ENCODE data around the gene CDC42. TPM values are rescaled to one million over a fixed set of nuclear protein-coding genes. Genes with fewer than 3 reads are reported as not detected.
"Not testable (repeated sequence)": the region's sequence is repeated elsewhere in the genome, so short reads cannot be mapped to it uniquely, and the experiment has no call there.

Gene CDC42
- 100 to 1,000 TPM; 387 to 542 TPM for total RNA-seq
- polyA plus RNA-seq (ENCODE audit: insufficient read length in 2 of 2) = 100 to 1,000 TPM; 401 to 449 TPM
- long read RNA-seq, donor 1, transcript CDC42-201 (6 exons, 1,452 nt) = major isoform, 52 of 322 reads
- long read RNA-seq, donor 1, partial matches to known transcripts = 172 of 322 reads
- long read RNA-seq, donor 1, other reads (novel, unspliced or antisense) = 98 of 322 reads
- long read RNA-seq, donor 2, transcript CDC42-201 (6 exons, 1,452 nt) = major isoform, 25 of 128 reads
- long read RNA-seq, donor 2, partial matches to known transcripts = 68 of 128 reads
- long read RNA-seq, donor 2, other reads (novel, unspliced or antisense) = 31 of 128 reads
- long read RNA-seq, donor 3, transcript CDC42-201 (6 exons, 1,452 nt) = major isoform, 31 of 133 reads
- long read RNA-seq, donor 3, partial matches to known transcripts = 60 of 133 reads
- long read RNA-seq, donor 3, other reads (novel, unspliced or antisense) = 39 of 133 reads
- long read RNA-seq, donor 4, partial matches to known transcripts = 195 of 308 reads
- long read RNA-seq, donor 4, other reads (novel, unspliced or antisense) = 109 of 308 reads

DNA sequence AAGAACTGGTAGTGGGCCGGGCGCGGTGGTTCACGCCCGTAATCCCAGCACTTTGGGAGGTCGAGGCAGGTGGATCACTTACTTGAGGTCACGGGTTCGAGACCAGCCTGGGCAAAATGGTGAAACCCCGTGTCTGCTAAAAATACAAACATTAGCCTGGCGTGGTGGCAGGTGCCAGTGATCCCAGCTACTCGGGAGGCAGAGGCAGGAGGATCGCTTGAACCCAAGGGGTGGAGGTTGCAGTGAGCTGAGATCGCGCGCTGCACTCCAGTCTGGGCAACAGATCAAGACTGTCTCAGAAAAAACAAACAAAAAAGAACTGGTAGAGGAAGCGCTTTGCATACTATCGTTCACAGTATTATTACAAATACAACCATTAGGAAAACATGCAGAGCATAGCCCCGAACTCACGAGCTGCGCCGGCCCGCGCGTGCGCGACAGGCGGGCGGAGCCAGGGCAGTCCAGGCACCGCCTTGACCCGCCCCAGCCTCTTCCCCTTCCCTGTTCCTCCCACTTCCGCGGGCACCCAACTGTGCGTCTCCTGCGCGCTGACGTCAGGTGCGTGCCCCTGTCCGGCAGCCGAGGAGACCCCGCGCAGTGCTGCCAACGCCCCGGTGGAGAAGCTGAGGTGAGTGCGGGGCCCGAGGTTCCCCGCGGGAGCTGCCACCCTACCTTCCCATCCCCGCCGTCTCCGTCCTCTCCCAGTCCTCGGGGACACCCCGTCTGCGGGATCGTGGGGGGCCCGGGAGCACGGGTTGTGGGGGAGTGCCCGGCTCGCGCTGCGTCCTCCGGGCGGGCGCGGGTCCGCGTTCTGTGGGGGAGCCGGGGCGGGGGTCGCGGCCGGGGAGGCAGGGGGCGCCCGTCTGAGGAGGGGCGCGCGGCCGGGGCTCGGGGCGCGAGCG, at the start of gene CDC42:
TSS of gene CDC42 (plus strand) at position 595 of the 902 bp plus-strand sequence. CDS start 25,770 bp downstream, outside the sequence.
- Histone ChIP-seq H3K9me3 (ENCODE audit: control insufficient read depth, insufficient read depth, low read length) (no peaks in the 10 kb centered on the region), H3K4me1 (ENCODE audit: control insufficient read depth, insufficient read depth, low read length) (peaks cover 18% of the 10 kb centered on the region), H3K27me3 (ENCODE audit: control insufficient read depth, insufficient read depth, low read length) (no peaks in the 10 kb centered on the region), H3K4me3 (ENCODE audit: low read depth, low read length) (peak within 1 kb of the TSS; percentile 81), H3K27ac (ENCODE audit: low read depth, low read length) (peak within 1 kb of the TSS; percentile 96), H3K36me3 (ENCODE audit: control insufficient read depth, insufficient read depth, low read length) (peaks cover 2% of the 10 kb centered on the region)
- peak; percentile 86 to 99 (median 90) for DNase-seq (ENCODE audit: low read depth in 4 of 6, low spot score in 6 of 6)
- WGBS (ENCODE audit: insufficient coverage) = 12% methylated on average over 77 of the region's 81 CpGs

DNA sequence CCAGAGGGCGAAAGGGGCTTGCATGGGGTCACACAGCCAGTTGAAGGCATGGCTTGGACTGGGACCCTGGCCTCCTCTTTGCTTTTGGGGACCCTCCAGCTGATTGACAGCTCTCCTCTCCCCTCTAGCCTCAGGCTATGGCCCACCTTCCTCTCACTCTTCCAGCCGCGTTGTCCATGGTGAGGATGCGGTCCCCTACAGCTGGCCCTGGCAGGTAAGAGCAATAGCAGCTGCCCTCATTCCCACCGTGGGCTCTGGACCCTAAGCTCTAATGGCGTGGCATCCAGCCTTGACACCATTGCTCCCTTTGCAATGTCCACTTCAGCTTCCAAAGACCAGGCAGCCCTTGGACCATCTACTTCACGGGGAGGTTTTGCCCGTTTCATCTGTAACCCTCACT, 49.6 kb upstream of the CDC42 start:
- H3K36me3 ChIP-seq (ENCODE audit: control insufficient read depth, insufficient read depth, low read length); H3K9me3 ChIP-seq (ENCODE audit: control insufficient read depth, insufficient read depth, low read length); H3K4me1 ChIP-seq (ENCODE audit: control insufficient read depth, insufficient read depth, low read length); H3K27ac ChIP-seq (ENCODE audit: low read depth, low read length); H3K27me3 ChIP-seq (ENCODE audit: control insufficient read depth, insufficient read depth, low read length); DNase-seq (ENCODE audit: low read depth in 4 of 6, low spot score in 6 of 6); H3K4me3 ChIP-seq (ENCODE audit: low read depth, low read length): not testable (repeated sequence)
- WGBS (ENCODE audit: insufficient coverage) = 70% methylated on average over 2 of the region's 8 CpGs

DNA sequence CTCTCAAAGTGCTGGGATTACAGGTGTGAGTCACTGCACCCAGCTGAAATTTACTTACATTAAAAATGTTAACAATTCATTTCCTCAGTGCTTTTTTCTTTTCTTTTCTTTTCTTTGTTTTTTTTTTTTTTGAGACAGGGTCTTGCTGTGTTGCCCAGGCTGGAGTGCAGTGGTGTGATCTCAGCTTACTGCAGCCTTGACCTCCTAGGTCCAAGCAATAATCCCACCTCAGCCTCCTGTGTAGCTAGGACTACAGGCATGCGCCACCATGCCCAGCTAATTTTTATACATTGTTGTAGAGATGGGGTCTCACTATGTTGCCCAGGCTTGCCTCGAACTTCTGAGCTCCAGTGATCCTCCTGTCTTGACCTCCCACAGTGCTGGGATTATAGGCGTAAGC, 48.5 kb upstream of the CDC42 start:
- DNase-seq (ENCODE audit: low read depth in 4 of 6, low spot score in 6 of 6); H3K9me3 ChIP-seq (ENCODE audit: control insufficient read depth, insufficient read depth, low read length); H3K36me3 ChIP-seq (ENCODE audit: control insufficient read depth, insufficient read depth, low read length); H3K27me3 ChIP-seq (ENCODE audit: control insufficient read depth, insufficient read depth, low read length); H3K4me3 ChIP-seq (ENCODE audit: low read depth, low read length); H3K4me1 ChIP-seq (ENCODE audit: control insufficient read depth, insufficient read depth, low read length); H3K27ac ChIP-seq (ENCODE audit: low read depth, low read length): not testable (repeated sequence)
- WGBS (ENCODE audit: insufficient coverage) = no CpG with 5 or more reads among the region's 3 CpGs

DNA sequence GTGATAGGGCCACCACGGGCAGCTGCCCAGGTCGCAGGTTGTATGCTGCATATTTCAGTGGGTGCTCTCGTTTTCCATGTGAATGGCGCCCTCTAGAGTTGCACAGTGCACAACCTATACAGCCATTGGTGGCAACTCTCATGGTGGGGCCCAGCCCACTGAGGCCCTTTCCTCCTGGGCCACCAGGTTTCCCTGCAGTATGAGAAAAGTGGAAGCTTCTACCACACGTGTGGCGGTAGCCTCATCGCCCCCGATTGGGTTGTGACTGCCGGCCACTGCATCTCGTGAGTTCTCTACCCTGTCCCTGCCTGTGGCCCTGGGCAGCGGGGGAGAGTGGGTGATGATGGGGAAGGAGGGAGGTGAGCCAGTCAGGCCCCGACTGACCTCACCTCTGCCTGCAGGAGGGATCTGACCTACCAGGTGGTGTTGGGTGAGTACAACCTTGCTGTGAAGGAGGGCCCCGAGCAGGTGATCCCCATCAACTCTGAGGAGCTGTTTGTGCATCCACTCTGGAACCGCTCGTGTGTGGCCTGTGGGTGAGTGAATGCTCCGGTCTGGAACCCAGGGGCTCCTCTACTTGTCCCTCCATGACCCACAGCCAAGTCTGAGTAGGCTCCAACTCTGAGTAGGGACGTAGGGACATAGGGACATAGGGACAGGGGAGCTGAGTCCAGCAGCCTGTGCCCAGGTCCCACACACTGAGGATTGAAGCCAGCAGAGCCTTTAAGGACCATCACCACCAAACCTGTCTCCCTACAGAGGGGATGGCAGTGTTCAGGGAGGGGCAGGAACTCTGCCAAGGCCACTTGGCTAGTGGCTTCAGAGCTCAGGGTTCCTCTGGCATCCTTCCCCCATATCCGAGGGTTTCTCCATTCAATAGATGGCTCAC, 47.0 kb upstream of the CDC42 start:
- DNase-seq (ENCODE audit: low read depth in 4 of 6, low spot score in 6 of 6); H3K4me3 ChIP-seq (ENCODE audit: low read depth, low read length); H3K27me3 ChIP-seq (ENCODE audit: control insufficient read depth, insufficient read depth, low read length); H3K36me3 ChIP-seq (ENCODE audit: control insufficient read depth, insufficient read depth, low read length); H3K27ac ChIP-seq (ENCODE audit: low read depth, low read length); H3K4me1 ChIP-seq (ENCODE audit: control insufficient read depth, insufficient read depth, low read length); H3K9me3 ChIP-seq (ENCODE audit: control insufficient read depth, insufficient read depth, low read length): not testable (repeated sequence)
- 68% methylated on average over 17 of the region's 18 CpGs for WGBS (ENCODE audit: insufficient coverage)

DNA sequence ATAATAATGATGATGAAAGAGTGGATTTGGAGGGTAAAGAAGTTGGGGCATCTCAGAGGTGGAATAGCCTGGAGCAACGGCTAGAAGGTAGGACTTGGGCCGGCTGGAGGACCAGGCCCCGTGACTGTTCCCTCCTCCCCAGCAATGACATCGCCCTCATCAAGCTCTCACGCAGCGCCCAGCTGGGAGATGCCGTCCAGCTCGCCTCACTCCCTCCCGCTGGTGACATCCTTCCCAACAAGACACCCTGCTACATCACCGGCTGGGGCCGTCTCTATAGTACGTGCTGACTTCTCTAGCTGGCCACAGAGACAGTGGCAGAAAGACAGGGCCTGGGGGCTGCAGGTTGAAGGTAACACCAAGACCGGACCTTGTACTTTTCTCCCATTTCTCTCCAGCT, 45.8 kb upstream of the CDC42 start:
- not testable (repeated sequence) for H3K27ac ChIP-seq (ENCODE audit: low read depth, low read length); H3K27me3 ChIP-seq (ENCODE audit: control insufficient read depth, insufficient read depth, low read length); H3K4me1 ChIP-seq (ENCODE audit: control insufficient read depth, insufficient read depth, low read length); H3K36me3 ChIP-seq (ENCODE audit: control insufficient read depth, insufficient read depth, low read length); H3K9me3 ChIP-seq (ENCODE audit: control insufficient read depth, insufficient read depth, low read length); H3K4me3 ChIP-seq (ENCODE audit: low read depth, low read length); DNase-seq (ENCODE audit: low read depth in 4 of 6, low spot score in 6 of 6)
- 80% methylated on average over 2 of the region's 13 CpGs for WGBS (ENCODE audit: insufficient coverage)

DNA sequence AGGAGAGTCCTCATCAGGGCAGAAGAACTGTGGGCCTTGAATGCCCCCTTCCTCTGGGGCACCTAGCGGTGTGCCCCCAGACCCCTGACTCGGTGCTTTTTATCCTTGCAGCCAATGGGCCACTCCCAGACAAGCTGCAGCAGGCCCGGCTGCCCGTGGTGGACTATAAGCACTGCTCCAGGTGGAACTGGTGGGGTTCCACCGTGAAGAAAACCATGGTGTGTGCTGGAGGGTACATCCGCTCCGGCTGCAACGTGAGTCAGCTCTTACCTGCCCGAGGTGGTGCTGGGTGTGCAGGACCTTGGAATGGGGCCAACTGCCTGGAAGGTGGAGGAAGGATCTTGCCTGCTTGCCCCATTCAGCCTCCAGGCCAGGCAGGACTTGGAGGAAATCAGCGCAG, 45.2 kb upstream of the CDC42 start:
- not testable (repeated sequence) for H3K4me3 ChIP-seq (ENCODE audit: low read depth, low read length); H3K9me3 ChIP-seq (ENCODE audit: control insufficient read depth, insufficient read depth, low read length); H3K4me1 ChIP-seq (ENCODE audit: control insufficient read depth, insufficient read depth, low read length); H3K27me3 ChIP-seq (ENCODE audit: control insufficient read depth, insufficient read depth, low read length); H3K27ac ChIP-seq (ENCODE audit: low read depth, low read length); DNase-seq (ENCODE audit: low read depth in 4 of 6, low spot score in 6 of 6); H3K36me3 ChIP-seq (ENCODE audit: control insufficient read depth, insufficient read depth, low read length)
- WGBS (ENCODE audit: insufficient coverage) = 97% methylated on average over 4 of the region's 10 CpGs

DNA sequence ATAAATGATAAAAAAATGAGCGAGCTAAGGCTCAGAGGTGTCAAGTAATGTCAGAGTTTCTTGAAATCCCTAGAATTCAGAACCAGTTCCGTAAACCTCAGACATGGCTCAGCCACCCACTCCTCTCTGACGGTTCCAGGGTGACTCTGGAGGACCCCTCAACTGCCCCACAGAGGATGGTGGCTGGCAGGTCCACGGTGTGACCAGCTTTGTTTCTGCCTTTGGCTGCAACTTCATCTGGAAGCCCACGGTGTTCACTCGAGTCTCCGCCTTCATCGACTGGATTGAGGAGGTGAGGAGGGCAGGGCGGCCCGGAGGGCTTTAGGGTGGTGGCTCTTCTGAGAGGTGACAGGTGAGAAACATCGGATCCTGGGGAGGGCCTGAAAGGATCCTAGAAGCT, 42.9 kb upstream of the CDC42 start:
- not testable (repeated sequence) for H3K4me1 ChIP-seq (ENCODE audit: control insufficient read depth, insufficient read depth, low read length); H3K36me3 ChIP-seq (ENCODE audit: control insufficient read depth, insufficient read depth, low read length); H3K27me3 ChIP-seq (ENCODE audit: control insufficient read depth, insufficient read depth, low read length); DNase-seq (ENCODE audit: low read depth in 4 of 6, low spot score in 6 of 6); H3K9me3 ChIP-seq (ENCODE audit: control insufficient read depth, insufficient read depth, low read length); H3K4me3 ChIP-seq (ENCODE audit: low read depth, low read length); H3K27ac ChIP-seq (ENCODE audit: low read depth, low read length)
- 89% methylated on average over 3 of the region's 11 CpGs for whole genome bisulfite sequencing (ENCODE audit: insufficient coverage)

DNA sequence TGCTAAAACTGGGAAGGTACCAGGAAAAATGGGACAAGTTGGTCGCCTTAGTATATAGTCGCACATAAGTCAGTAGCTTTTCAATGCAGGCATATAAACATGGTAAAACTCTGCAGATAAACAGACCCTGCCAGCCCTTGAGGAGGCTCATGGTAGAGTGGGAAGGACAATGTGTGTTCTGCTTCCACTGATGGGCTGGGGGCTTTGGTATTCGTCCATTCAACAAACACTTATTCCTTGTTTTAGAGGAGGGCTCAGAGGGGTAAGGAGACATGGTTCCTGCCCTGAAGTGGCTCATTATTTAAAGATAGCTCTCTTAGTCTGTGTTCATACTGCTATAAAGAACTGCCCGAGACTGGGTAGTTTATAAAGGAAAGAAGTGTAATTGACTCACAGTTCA, 39.8 kb upstream of the CDC42 start:
- WGBS (ENCODE audit: insufficient coverage) = no CpG with 5 or more reads among the region's 4 CpGs
- not testable (repeated sequence) for H3K9me3 ChIP-seq (ENCODE audit: control insufficient read depth, insufficient read depth, low read length); H3K27me3 ChIP-seq (ENCODE audit: control insufficient read depth, insufficient read depth, low read length); DNase-seq (ENCODE audit: low read depth in 4 of 6, low spot score in 6 of 6); H3K4me1 ChIP-seq (ENCODE audit: control insufficient read depth, insufficient read depth, low read length); H3K36me3 ChIP-seq (ENCODE audit: control insufficient read depth, insufficient read depth, low read length); H3K27ac ChIP-seq (ENCODE audit: low read depth, low read length); H3K4me3 ChIP-seq (ENCODE audit: low read depth, low read length)

DNA sequence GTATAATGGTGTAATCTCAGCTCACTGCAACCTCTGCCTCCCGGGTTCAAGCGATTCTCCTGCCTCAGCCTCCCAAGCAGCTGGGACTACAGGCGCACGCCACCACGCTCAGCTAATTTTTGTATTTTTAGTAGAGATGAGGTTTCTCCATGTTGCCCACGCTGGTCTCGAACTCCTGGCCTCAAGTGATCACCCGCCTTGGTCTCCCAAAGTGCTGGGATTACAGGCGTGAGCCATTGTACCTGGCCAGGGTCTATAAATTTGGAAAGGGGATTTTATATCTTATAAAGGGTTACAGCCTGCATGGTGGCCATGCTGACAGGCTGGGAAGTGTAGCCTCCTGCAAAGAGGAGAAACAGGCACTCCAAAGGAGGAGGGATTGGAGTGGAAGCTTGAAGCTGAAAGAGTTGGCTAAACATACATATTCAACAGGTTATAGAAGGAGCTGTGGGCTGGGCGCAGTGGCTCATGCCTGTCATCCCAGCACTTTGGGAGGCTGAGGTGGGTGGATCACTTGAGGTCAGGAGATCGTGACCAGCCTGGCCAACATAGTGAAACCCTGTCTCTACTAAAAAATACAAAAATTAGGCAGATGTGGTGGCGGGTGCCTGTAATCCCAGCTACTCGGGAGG, 37.8 kb upstream of the CDC42 start:
- 77% methylated on average over 5 of the region's 13 CpGs for WGBS (ENCODE audit: insufficient coverage)
- H3K27me3 ChIP-seq (ENCODE audit: control insufficient read depth, insufficient read depth, low read length) = not testable (repeated sequence)

More for the DNA sequence above, 37.8 kb upstream of the CDC42 start:
- H3K27ac ChIP-seq (ENCODE audit: low read depth, low read length); H3K4me3 ChIP-seq (ENCODE audit: low read depth, low read length); H3K4me1 ChIP-seq (ENCODE audit: control insufficient read depth, insufficient read depth, low read length); DNase-seq (ENCODE audit: low read depth in 4 of 6, low spot score in 6 of 6); H3K9me3 ChIP-seq (ENCODE audit: control insufficient read depth, insufficient read depth, low read length); H3K36me3 ChIP-seq (ENCODE audit: control insufficient read depth, insufficient read depth, low read length): not testable (repeated sequence)
